Activated T-cell treated with anti-CD3 and anti-CD28 coated beads for 48 hours (primary cell): ENCODE data around the gene JAZF1.

ENCODE experiments used
- DNase-seq: peaks from one replicate; pipeline ENCODE4 v3.0.0-alpha.2; 2020; ENCODE audit warnings: low read depth

JAZF1 gene

GRCh38 chr7:28075674-28076358 lies 104.8 kb downstream of the JAZF1 start:
- no peak for DNase-seq

DNA sequence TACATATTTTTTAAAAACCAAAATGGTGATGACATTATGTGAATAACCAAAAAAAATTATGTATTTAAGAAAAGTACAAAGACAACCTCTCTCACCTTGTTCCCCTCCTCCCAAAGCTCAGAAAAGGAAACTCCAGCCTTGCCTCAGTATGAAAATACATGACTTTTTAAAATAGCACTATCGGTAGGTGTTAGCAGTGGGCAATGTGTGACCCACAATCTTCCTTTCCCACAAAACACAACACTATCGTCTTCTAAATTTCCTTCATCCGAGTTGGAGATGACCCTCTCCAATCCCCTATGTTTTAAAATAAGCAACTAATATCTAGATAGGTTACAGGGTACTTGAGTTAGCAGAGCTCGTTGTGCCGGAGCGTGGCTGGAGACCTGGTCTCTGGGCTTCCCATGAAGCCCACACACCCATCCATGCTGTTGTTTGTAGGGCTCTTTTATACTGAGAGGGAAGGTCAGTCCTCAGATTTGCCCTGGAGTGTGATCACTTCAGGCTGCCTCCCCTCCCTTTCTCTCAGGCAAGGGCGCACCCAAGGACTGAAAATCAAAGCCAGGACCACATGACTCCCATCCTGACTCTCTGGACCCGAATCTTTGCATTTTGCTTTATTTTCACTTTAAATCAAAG lies 107.6 kb downstream of the JAZF1 start:
- no peak for DNase-seq

DNA sequence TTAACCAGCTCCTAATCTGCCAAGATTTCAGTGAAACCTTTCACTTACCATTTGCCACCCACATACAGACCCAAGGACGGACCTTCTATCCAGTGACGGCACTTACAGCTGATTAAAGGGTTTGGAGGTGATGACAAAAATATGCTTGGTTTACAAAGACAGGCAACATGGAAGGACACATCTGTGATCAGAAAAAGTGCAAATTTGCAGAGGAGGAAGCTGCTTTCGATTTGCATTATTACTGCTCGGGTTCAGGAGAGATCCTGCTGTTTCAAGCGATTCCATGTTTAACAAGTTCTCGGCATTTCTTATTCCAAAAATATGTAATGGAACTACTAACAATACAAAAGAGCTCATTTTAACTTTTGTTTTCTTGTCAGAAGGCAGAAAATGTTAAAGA lies 109.0 kb downstream of the JAZF1 start:
- no peak for DNase-seq

- no peak for DNase-seq
Measured at GRCh38 chr7:28070297-28071055, 110.1 kb downstream of the JAZF1 start.

- DNase-seq = no peak
Measured at GRCh38 chr7:28069807-28070206, 110.8 kb downstream of the JAZF1 start.

- DNase-seq = no peak
Measured at GRCh38 chr7:28069388-28069787, 111.2 kb downstream of the JAZF1 start.

GRCh38 chr7:28068811-28069216 lies 111.8 kb downstream of the JAZF1 start:
- DNase-seq = no peak

DNA sequence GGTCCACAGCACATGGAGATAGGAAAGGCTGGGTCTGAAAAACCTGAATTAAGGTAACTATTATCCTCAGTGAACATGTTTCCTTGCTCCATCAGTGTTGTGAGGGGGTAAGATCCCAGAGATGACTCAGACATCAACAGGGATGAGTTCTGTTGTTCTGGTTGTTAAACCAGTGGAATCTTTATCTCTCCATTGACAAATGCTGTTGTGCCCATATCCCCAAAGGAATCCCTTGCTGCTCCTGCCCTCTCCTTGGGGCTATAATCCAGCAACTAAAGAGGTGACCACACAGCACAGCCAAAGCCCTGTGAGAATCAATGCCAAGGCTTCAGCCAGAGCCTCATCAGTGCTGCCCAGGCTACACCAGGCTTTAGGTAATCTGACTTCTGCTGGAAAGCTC lies 113.4 kb downstream of the JAZF1 start:
- DNase-seq = no peak

DNA sequence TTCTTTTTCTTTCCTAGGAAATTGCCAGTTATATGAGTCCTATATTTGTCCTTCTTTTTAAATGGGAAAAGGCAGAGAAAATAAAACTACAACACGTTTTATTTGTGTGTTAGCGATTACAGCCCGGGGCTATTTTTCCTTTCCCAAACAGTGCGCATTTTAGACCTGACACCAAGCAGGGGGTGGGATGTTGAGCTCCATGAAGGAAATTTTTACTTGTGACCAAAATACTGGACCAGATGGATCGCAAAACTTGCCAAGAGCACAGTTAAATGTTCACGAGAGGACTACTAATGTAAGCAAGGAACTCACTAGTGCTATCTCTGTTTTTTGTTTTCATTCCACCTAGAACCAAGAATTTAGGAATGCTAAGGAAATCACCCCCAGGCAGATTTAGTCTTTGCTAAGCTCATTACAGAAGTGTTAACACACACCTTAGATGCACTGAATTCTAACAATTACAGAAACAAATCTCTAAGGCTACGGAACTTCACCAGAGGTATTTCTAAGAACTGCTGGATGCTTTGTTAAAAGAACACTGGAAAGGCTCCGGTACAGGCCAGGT lies 114.8 kb downstream of the JAZF1 start:
- no peak for DNase-seq

- no peak for DNase-seq
Measured at GRCh38 chr7:28065308-28065707, 115.3 kb downstream of the JAZF1 start.

- no peak for DNase-seq
Measured at GRCh38 chr7:28064437-28064836, 116.2 kb downstream of the JAZF1 start.

DNA sequence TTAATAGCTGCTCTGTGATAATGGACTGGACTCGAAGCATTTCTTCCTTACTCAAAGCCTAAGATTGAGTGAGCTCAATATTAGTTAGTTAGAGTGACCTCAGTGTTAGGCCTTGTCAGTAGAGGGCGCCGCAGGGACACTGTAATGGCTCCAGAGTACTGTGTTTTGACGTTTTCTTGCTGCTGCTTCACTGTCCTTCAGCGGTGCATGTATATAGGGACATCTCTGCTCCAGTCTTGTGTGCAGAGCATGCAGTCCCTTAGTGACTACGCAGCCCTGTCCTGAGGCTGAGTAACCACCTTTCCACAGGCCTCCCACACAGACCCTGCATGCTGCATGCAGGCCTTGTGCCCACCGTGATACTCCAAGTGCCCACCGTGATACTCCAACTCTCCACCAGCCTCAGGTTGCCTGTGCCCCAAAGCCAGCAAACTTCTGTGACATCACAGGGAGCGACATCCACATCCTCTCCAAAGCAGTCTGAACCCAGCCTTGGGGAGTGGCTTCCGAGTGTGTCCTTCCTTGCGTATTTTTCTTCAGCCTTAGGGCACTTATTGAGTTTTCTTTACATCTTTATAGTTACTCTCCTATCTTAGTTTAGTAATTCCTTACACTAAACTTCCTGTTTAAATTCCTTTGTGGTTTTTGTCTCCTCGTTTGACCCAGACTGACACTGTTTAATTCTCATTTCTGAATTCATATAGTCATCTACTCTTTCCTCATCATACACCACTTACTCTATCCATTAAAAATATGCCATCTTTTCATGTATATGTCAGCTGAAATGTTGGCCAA lies 118.2 kb downstream of the JAZF1 start:
- peak; percentile 48 for DNase-seq

- DNase-seq = no peak
Measured at GRCh38 chr7:28061824-28062196, 118.8 kb downstream of the JAZF1 start.

DNA sequence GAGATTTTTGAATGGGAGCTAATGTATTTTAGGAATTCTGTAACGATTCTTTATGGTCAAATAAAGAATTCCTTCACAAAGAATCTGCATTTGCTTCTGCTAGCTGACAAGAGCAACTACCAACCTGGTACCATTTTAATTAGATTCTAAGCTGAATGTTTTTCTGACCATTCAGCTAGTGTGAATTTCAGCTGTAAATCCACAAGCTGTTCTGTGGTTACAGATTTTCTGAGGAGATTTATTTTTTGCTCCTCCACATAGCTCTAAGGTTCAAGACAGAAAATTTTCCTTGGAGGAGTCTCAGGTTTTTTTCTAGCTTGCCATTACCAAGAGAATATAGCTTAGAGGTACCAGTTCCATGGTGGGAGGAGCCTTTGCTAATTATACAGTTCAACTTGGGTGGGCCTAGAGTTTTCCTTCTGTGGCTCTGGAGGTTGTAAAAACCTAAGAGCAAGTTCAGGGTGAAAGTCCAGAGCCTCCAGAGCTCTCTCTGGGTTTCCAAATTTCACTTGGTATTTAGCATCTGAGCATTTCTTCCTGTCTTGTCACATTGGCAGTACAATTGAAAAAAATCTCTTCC lies 120.1 kb downstream of the JAZF1 start:
- no peak for DNase-seq

- DNase-seq = no peak
Measured at GRCh38 chr7:28055161-28055544, 125.4 kb downstream of the JAZF1 start.

GRCh38 chr7:28054531-28055160 lies 125.9 kb downstream of the JAZF1 start:
- no peak for DNase-seq

GRCh38 chr7:28052933-28053332 lies 127.7 kb downstream of the JAZF1 start:
- DNase-seq = no peak

DNA sequence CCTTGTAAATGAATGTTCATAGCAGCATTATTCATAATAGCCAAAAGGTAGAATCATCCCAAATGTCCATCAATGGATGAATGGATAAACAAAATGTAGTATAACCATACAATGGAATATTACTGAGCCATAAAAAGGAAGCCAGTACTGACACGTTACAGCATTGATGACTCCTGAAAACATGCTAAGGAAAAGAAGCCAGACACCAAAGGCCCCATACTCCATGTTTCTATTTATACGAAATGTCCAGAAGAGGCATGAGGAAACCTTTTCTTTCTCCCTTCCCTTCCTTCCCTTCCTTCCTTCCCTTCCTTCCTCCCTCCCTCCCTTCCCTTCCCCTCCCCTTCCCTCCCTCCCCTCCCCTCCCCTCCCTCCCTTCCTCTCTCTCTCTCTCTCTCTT lies 131.9 kb downstream of the JAZF1 start:
- no peak for DNase-seq

DNA sequence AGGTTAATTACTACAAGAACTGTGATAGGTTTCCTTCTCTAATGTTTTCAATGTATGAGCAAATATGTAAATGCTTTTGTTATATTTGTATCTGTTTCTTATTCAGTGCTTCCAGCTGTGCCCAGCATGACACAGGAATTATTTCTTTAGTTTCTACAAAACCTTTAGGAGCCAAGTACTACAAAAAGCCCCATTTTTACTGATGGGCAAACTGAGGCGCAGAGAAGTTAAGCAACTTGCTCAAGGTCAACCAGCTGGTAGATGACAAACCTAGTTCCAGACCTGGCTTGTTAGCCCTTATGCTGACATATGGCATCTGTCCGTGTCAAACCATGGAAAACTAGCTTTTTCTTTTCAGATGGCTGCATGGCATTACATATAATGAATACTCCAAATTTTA lies 134.6 kb downstream of the JAZF1 start:
- no peak for DNase-seq

- no peak for DNase-seq
Measured at GRCh38 chr7:28045592-28045991, 135.0 kb downstream of the JAZF1 start.

- DNase-seq = no peak
Measured at GRCh38 chr7:28044825-28045224, 135.8 kb downstream of the JAZF1 start.
